ENCODE results near the gene GIPC2.
A peak's percentile ranks its signal among the peaks of the same experiment; 100 is the strongest.
"Not testable (repeated sequence)": the region's sequence is repeated elsewhere in the genome, so short reads cannot be mapped to it uniquely, and the experiment has no call there.

GIPC2 gene, protein sequence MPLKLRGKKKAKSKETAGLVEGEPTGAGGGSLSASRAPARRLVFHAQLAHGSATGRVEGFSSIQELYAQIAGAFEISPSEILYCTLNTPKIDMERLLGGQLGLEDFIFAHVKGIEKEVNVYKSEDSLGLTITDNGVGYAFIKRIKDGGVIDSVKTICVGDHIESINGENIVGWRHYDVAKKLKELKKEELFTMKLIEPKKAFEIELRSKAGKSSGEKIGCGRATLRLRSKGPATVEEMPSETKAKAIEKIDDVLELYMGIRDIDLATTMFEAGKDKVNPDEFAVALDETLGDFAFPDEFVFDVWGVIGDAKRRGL

DNA sequence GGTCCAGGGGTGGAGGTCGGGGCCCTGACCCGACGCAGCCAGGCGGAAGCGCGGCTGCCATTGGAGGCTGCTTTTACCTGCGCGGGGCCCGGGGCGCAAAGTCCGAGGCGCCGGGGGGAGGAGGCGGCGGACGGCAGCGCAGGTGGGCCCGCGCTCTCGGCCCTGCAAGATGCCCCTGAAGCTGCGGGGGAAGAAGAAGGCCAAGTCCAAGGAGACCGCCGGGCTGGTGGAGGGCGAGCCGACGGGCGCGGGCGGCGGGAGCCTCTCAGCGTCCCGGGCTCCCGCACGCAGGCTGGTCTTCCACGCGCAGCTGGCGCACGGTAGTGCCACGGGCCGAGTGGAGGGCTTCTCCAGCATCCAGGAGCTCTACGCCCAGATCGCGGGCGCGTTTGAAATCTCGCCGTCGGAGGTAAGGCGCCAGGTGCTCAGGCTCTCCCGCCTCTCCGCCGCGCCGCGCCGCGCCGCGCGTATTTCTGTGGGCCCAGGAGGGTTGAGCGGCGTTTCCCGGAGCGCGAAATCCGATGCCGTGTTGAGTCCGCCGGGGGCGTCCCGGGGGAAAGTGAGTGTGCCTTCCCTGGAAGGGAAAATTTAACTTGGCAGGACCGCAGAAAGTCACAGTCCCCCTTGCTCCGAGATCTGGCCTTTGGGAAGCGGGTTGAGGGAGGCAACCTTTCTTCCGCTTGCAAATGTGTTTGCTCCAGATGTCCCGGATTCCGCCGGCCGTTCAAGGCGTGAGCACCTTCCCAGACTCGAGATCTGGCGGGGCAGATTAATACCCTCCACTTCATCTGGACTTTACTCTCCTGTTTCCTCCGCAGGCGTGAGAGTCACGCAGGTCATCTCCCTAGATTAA, at the start of gene GIPC2:
Gene GIPC2 (plus strand): TSS at position 41 of the 853 bp plus-strand sequence. CDS start 129 bp downstream, at position 170.
- DNase-seq, result peak; percentile 27

DNA sequence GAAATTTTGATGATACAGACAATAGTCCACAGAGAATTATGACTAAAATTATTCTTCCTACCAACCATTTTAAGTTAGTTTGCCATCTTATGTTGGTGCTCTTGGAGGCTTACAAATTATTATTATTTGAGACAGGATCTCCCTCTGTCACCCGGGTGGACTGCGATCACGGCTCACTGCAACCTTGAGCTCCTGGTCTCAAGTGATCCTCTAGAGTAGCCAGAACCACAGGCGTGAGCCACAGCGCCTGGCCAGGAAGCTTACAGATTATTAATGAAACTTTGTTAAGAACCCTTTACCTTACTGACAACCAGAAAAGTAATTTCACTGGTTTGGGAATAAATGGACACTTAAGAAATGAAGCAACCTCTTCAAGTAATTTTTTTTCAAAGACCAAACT, 49.0 kb upstream of the GIPC2 start:
- no peak for DNase-seq

DNA sequence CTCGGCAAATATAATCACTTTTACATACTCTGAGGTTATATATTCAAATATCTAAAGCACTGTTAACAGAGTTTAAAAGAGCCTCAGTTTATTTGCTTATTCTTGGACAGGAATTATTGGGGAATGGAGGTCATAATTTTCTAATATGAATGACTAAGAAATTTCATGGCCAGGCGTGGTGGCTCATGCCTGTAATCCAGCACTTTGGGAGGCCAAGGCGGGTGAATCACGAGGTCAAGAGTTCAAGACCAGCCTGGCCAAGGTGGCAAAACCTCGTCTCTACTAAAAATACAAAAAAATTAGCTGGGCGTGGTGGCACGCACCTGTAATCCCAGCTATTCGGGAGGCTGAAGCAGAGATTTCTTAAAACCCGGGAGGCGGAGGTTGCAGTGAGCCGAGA, 45.2 kb upstream of the GIPC2 start:
- DNase-seq, result not testable (repeated sequence)

DNA sequence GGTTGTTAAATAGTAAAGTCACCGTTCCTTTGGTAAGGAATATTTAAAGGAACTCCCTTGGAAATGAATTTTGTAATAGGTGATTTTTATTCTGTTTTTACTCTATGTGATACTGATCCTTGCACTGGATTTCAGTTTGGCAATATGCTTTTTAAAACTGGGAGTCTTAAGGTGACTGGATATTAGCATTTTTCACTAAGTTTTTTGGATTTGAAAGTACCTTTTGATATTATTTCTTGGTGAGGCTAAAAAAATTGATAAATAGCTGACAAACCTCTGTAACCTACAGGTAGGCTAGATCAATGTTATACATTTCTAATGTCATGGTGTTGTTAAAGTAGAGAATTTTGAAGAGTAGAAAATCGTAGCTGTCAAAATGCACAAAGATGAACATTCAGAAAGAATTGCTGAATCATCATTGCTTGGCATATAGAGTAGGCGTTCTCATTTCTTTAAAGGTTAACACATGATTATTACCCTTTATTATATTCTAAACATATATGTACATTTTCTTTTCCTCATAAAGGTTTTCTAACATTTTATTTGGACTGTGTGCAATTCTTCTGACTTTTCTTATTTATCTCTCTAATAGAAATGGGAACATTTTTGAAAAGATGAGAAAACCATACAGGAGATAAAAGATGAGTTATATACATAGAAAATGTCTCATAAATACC, 42.6 kb upstream of the GIPC2 start:
- DNase-seq, result no peak

DNA sequence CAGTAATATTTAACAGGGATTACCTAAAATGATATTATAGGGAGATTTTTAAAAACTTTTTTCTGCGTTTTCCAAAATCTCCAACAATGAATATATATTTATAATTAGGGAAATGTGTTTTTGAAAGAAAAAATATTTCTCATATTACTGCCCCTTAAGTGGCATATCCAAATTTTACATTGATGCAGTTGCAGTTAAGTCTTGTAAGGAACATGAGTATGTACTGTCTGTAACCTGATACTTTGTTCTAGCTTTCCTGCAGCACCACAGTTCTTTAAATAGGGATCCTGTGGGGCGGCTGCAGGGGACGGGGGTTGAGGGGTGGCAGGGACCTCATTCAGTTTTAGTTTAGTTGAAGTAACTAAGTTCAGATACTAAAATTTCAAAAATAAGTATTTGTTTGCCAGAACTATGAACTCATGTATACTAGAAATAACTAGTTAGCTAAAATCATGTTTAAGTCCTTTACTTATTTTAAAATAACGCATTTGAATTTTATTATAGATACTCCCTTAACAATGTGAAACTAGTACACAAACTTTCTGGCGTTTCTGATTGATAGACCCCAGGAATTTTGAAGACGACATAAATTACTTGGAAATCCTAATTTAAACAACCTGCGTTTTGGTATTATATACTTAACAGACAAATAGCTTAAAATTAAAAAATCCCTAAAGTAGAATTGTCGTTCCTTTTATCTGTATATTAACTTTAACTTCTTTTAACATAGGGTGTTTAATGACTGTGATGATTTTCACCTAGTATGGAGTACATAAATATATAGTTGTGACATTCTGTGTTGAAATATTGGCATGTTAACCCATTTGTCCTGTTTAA, 41.7 kb upstream of the GIPC2 start:
- peak; percentile 69 for DNase-seq

DNA sequence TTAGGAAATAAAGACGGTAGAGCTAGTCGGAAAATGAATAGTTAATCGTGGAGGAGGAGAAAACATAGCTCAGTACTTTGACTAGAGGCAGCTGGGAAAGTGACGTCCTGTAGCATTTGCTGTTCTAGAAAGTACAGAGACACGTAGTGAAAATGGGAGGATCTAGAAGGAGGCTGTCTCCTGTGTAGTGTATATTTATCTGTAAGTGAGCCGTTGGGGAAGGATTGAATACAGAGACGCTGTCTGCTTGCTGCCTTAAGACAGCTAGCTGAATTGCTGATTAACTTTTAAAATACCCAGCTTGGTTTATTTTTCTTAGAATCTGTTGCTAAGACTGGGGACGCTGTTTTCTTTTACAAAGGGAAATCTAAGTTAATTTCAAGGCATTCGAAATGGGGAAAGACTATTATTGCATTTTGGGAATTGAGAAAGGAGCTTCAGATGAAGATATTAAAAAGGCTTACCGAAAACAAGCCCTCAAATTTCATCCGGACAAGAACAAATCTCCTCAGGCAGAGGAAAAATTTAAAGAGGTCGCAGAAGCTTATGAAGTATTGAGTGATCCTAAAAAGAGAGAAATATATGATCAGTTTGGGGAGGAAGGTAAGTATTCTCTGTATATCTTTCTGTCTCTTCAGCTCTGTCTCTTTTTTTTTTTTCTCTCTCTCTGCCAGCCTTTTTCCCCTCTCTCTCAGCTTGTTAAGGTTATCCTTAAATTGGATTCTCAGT, 40.9 kb upstream of the GIPC2 start, which contains the start of gene DNAJB4:
Gene DNAJB4 (plus strand): TSS at position 221 of the 729 bp plus-strand sequence. CDS start 172 bp downstream, at position 393.
- DNase-seq, result peak; percentile 88

DNA sequence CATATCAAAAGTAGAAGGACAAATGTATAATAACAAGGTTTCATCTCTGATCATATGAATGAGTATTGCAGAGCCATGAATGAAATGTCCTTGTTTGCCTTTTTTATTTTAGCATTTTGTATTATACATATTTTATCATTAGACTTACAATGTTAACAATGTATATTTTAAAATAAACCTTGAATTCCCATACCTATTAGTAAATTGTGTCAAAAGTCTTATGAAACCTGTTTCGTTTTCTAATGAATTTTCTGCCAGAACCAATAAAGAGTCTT, 40.4 kb upstream of the GIPC2 start:
- DNase-seq, result no peak

DNA sequence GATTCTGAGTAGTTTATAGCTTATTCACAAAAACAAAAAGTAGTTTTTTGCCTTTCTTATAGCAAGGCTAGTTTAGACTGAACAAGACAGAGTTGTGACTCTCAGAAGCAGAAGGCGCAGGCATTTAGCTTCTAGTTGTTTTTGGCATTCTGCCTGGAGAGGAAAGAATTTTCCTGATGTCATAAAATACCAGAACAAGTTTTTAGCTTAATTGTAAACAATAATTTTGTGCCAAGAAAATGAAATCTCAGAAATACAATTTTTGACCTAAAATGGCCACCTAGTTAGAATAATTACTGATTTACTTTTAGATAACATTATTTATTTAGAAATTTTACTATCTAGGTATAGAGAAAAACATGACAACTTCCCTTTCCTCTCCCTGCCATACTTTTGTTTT, 40.0 kb upstream of the GIPC2 start:
- no peak for DNase-seq

DNA sequence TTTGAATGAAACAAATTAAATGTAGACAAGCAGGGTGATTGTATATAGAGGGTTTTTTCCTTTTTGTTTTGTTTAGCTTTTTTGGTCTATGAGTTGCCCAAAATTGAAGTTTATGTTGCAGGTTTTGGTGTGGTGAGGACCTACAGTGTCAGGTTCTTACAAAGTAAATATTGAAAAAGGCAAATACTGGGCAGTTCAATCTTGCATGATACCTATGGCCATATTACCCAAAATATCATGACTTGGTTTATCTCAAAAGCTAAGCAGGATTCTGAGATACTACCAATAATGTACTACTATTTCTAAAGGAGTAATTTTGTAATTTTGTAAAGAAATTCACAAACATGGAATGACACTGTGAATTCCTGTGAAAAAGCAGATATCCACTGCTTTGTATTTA, 39.2 kb upstream of the GIPC2 start:
- DNase-seq, result no peak

DNA sequence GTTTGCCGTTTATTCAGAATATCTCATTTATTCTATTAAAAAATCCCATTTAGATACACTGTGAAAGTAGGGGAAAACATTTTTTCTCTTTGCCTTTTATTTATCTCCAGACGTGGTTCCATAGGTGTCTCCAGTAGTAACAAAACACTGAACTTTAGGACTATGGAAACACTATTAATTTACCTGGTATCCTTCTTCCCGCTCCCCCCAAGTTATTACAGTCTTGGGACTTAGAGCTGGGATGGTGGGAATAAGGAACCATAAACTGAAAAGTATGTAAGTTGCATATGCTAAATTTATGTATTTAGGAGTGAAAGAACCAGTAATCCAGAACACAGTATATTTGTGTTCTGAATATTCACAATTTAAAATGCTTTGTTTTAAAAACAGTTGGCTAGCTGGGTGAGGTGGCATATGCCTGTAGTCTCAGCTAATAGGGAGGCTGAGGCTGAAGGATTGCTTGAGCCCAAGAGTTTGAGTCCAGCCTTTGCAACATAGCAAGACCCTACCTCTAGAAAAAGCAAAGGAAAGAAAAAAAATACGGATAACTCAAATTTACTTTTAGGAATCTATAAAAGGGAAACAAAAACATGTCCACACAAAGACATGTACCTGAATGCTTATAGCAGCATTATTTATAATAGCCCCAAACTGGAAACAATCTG, 38.0 kb upstream of the GIPC2 start:
- no peak for DNase-seq

DNA sequence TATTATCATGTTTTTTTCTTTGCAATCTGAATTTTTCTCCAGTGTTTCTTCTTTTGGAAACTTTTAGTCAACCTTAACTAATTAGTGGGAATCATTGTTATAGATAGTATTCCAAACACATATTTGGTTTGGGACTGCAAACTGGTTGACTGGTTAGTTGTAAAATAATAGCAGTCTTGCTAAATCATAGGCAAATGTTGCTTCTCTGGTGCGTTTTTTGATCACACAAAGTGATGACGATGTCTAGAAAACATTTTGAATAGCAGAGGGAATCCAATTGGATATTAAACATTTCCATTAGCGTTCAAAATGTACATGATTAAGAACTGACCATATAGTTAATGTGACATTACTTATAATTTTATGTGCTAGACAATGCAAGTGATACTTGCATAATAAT, 36.5 kb upstream of the GIPC2 start:
- DNase-seq, result no peak

DNA sequence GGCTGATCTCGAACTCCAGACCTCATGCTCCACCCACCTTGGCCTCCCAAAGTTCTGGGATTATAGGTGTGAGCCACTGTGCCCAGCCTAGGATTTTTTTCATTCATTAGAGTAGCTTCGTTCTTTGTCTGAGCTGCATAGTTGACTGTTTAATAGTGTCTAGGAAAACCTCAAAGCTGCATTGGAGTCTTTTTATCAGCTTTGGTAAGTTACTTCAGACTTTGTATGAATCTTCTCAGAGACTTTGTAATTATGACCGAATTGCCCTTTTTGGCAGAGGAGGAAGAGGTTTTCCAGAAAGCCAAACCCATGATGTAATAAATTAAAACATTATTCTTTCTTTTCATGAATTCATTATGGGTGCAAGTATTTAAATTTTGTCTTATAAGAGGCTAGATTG, 35.9 kb upstream of the GIPC2 start:
- DNase-seq, result no peak

DNA sequence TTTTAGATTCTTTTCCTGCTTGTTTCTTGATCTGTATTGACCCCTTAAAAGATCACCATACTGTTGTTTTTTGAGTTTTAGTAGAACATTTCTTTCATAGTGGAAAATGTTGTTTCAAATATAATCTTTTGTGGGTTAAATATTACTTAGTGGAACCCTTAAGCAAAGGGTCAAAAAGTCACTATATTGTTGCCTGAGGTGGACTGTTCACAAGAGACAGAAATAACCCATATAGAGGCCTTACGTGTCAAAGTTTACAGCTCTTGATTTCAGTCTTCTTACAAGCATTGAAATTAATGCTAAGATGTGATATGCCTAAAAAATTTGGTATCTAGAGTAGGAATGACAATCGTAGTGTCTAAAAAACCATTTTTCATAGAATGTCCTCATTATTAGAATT, 34.7 kb upstream of the GIPC2 start:
- DNase-seq, result no peak

DNA sequence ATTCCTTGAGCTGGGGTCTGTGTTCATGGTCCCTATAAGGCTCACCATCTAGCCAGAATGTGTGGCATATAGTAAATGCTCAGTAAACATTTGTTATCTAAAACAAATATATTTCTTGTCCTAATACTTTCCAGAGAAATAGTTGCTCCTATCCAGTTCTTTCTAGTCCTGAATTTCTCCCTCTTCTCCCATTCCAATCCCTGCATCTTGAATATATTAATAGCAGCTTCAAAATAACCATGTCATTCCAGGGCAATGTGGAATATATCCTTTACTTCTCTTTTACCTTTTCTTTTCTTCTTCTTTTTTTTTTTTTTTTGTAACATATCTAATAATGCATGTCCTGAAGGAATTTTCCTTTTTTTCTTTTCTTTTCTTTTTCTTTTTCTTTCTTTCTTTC, 30.6 kb upstream of the GIPC2 start:
- DNase-seq, result no peak

DNA sequence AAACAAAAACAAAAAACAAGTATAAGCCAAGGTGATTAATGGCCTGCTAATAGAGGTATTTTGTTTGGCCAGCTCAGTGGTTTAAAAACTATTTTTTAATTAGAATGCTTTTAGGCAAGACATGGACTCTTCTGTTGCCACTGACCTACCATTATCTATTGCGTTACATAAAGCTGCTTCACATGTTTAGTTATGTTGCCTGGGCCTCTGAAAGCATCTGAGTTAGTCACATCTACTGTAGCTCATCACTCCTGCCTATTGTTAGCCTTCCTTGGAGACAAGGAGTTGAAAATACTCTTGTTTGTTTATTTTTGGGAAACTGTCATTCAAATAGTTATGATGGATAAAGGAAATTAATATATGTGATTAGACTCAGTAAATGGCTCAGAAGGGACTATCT, 26.7 kb upstream of the GIPC2 start:
- DNase-seq, result no peak

DNA sequence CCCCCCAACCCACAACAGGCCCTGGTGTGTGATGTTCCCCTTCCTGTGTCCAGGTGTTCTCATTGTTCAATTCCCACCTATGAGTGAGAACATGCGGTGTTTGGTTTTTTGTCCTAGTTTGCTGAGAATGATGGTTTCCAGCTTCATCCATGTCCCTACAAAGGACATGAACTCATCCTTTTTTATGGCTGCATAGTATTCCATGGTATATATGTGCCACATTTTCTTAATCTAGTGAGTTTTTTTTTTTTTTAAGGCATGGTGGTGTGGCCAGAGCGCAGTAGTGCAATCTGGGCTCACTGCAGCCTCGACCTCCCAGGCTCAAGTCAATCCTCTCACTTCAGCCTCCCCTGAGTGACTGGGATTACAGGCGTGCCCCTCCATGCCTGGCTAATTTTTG, 24.6 kb upstream of the GIPC2 start:
- not testable (repeated sequence) for DNase-seq

DNA sequence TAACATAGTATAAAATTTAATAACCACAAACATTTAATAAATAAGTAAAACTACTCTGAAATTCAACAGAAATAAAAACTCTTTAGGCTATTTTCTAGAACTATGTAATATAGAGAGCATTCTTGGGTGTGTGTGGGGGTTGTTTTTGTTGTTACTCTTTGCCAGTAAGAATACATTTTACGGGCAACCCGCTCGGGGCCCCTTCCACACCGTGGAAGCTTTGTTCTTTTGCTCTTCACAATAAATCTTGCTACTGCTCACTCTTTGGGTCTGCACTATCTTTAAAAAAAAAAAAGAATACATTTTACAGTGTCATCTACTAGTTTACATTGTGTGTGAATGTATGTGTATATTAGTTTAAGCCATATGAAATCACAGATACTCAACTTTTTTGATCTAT, 16.0 kb upstream of the GIPC2 start:
- no peak for DNase-seq

DNA sequence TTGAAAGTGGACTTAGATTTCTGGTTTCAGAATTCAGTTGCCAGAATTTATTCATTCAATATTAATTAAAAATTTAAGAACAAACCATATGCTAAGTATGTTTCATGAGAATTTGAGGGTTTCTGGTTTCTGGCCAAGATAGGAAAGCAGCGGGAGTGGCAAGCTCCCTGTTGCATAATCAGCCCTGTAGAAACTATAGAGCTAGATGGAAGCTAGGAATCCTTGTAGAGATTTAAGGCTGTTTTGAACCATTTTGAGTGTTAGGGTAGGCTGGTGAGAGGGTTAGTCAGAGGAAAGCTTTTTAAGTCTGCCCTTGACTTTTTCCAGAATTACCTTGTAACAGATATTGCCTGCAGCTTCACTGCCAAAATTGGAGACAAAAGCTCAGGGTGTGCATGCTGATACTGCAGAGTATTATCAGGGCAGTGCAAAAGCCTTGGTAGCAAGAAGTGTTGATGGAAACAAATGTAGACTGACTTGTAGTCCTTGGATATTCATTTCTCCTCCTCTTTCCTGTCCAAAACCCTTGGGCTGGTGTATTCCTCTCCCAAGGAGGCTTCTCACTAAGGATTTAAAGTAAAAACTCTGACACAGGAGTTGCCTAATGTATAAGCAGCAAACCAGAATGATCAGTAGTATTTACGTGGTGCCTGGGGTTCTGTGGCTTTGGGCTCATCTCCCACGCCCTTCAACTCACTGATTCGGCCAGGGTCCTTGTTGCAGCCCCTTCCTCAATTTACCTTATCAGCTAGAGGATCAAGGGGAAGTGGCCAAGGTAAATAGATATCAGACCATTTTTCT, 12.6 kb upstream of the GIPC2 start:
- DNase-seq, result no peak

DNA sequence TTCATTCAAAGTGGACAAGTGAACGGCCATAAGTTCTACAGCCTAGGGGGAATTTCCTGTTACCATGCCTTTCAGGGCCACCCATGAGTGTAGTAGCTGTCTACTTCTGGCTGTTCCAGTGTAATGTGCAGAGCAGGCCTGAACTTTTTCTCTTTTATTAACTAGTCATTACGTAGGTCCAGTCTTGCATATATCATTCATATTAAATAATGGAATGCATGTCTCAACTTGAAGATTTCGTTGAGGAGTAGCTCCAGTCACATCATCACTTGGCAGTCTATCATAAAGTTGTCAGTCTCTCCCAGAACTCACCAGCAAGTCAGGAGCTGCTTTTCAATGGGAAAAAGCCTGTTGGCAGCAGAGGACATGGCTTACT, 12.0 kb upstream of the GIPC2 start:
- DNase-seq, result no peak

DNA sequence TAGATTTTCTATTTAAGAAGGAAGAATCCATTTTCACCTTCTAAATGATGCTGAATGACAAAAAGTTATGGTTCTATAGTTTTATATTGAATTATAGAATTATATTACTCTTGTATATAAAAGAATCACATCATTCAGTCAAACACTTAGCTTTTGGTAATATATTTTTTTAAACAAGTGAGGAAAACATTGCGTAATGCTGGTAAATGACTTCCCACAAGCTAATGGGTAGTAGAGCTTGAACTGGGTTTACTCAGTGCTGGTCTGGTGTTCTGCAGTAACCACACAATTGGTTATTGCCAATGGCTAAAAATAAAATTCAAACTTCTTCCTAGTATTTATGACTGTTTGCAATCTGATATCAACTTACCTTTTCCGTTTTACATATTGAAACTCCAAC, 10.6 kb upstream of the GIPC2 start:
- no peak for DNase-seq

DNA sequence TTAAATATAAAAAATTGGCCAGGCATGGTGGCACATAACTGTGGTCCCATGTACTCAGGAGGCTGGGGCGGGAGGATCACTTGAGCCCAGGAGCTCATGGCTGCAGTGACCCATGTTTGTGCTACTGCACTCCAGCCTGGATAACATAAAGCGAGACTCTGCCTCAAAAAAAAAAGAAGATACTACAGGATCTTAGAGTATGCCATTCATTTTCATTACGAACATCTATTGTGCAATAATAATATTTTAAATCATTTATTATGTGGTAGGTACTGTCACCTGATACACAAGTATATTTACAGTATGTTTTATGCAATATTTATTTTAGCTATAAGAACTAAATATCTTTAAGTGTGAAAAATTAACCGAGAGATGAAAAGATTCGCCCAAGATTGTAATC, 9.3 kb upstream of the GIPC2 start:
- DNase-seq, result no peak

All from NCI-H510A (cell line).